Parathyroid adenoma (tissue), 2 donors: ENCODE data around the gene SIRT2.
A peak's percentile ranks its signal among the peaks of the same experiment; 100 is the strongest.

Source experiments
- H2AFZ ChIP-seq: fragments of 300-600 bp; sonication (generic); one replicate; pipeline ENCODE4 v1.7.0; 2017; ENCODE audit warnings: antibody characterized with exemption, mild to moderate bottlenecking
- H3K27ac ChIP-seq: fragments of 300-600 bp; sonication (generic); one replicate; pipeline ENCODE4 v1.7.0; 2017
- H3K27me3 ChIP-seq: fragments of 300-600 bp; sonication (generic); one replicate; pipeline ENCODE4 v1.7.0; 2017; ENCODE audit warnings: low read length; ENCODE audit not compliant: control insufficient read depth, insufficient read depth
- H3K36me3 ChIP-seq: fragments of 300-600 bp; sonication (generic); one replicate; pipeline ENCODE4 v1.7.0; 2017; ENCODE audit warnings: low read length; ENCODE audit not compliant: control insufficient read depth, insufficient read depth
- H3K4me1 ChIP-seq: fragments of 300-600 bp; sonication (generic); one replicate; pipeline ENCODE4 v1.7.0; 2017; ENCODE audit warnings: control low read depth
- H3K4me2 ChIP-seq: fragments of 300-600 bp; sonication (generic); one replicate; pipeline ENCODE4 v1.7.0; 2017; ENCODE audit warnings: low read length
- H3K4me3 ChIP-seq: fragments of 300-600 bp; sonication (generic); one replicate; pipeline ENCODE4 v1.7.0; 2017; ENCODE audit warnings: low read depth, low read length
- H3K79me2 ChIP-seq: fragments of 300-600 bp; sonication (generic); one replicate; pipeline ENCODE4 v1.7.0; 2017; ENCODE audit warnings: control low read depth
- H3K9ac ChIP-seq: fragments of 300-600 bp; sonication (generic); one replicate; pipeline ENCODE4 v1.7.0; 2017; ENCODE audit warnings: mild to moderate bottlenecking
- H3K9me3 ChIP-seq: fragments of 300-600 bp; sonication (generic); one replicate; pipeline ENCODE4 v1.7.0; 2017; ENCODE audit warnings: low read length; ENCODE audit not compliant: control insufficient read depth
- TF ChIP-seq, protein P1 (sequence below): fragments of 300-600 bp; sonication (generic); IDR thresholded peaks from one replicate; pipeline ENCODE4 v1.7.0; 2017; ENCODE audit warnings: antibody characterized with exemption, mild to moderate bottlenecking
- donor health status: primary hyperparathyroidism.

The SIRT2 gene

DNA sequence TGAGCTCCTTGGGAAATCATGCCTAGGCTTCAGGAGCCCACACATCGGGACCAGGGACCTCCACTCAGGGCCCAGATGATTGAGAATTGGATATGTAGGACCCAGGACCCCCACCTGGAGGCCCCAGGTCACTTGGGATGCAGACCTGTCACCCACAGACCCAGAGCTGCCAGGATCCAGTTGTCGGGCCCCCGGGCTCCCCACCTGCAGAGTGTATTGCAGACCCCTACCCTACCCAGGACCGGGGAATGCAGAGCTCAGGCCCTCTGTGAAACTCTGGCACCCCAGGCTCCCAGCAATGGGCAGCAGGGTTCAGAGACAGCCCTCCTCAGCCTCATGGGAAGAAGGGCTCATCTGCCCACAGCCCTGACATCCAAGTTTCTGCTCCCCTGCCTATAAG lies 6.2 kb upstream of the SIRT2 start:
- Histone ChIP-seq H3K4me1 (no peaks in the 10 kb centered on the region), H3K9ac (no peak overlapping the region)
- TF ChIP-seq, protein P1, sequence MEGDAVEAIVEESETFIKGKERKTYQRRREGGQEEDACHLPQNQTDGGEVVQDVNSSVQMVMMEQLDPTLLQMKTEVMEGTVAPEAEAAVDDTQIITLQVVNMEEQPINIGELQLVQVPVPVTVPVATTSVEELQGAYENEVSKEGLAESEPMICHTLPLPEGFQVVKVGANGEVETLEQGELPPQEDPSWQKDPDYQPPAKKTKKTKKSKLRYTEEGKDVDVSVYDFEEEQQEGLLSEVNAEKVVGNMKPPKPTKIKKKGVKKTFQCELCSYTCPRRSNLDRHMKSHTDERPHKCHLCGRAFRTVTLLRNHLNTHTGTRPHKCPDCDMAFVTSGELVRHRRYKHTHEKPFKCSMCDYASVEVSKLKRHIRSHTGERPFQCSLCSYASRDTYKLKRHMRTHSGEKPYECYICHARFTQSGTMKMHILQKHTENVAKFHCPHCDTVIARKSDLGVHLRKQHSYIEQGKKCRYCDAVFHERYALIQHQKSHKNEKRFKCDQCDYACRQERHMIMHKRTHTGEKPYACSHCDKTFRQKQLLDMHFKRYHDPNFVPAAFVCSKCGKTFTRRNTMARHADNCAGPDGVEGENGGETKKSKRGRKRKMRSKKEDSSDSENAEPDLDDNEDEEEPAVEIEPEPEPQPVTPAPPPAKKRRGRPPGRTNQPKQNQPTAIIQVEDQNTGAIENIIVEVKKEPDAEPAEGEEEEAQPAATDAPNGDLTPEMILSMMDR, result no peak

DNA sequence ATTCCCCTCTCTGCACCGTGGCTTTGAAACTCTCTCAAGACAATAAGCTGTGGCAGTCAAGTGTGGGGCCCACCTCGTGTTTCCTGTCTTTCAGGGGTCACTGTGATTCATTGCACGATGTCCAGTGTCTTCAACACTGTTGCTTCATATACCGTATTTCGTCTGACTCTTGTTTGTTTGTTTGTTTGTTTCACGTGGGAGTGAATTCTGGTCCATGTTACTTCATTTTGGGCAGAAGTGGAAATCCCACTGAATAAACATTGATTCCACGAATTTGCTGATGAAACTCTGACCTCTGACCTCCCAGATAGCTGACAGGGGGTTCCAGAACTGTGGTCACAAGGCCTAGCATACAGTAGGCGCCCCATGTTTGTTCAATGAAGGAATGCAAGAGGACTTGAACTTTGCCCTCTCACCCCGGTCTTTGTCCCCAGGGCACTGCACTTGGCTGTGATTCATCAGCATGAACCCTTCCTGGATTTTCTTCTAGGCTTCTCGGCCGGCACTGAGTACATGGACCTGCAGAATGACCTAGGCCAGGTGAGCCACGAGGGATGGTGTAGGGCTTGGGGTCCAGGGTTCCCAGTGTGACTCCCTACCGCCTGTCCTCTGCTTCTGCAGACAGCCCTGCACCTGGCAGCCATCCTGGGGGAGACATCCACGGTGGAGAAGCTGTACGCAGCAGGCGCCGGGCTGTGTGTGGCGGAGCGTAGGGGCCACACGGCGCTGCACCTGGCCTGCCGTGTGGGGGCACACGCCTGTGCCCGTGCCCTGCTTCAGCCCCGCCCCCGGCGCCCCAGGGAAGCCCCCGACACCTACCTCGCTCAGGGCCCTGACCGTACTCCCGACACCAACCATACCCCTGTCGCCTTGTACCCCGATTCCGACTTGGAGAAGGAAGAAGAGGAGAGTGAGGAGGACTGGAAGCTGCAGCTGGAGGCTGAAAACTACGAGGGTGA lies 5.4 kb upstream of the SIRT2 start:
- Histone ChIP-seq H3K9ac (no peak overlapping the region), H3K9me3 (no peaks in the 10 kb centered on the region), H3K27me3 (no peaks in the 10 kb centered on the region), H3K36me3 (no peaks in the 10 kb centered on the region), H3K4me3 (no peak overlapping the region), H3K4me2 (no peak overlapping the region), H3K79me2 (peaks cover 3% of the 10 kb centered on the region), H3K27ac (no peak overlapping the region), H3K4me1 (no peaks in the 10 kb centered on the region), H2AFZ (no peak overlapping the region)
- TF ChIP-seq, protein P1, result no peak

More for the DNA sequence above, 6.2 kb upstream of the SIRT2 start:
- H3K36me3 ChIP-seq, result no peaks in the 10 kb centered on the region
- no peak overlapping the region for H3K4me3 ChIP-seq
- no peak overlapping the region for H3K4me2 ChIP-seq
- H3K27ac ChIP-seq, result no peak overlapping the region
- no peak overlapping the region for H2AFZ ChIP-seq
- no peaks in the 10 kb centered on the region for H3K9me3 ChIP-seq
- peaks cover 3% of the 10 kb centered on the region for H3K79me2 ChIP-seq
- no peaks in the 10 kb centered on the region for H3K27me3 ChIP-seq

DNA sequence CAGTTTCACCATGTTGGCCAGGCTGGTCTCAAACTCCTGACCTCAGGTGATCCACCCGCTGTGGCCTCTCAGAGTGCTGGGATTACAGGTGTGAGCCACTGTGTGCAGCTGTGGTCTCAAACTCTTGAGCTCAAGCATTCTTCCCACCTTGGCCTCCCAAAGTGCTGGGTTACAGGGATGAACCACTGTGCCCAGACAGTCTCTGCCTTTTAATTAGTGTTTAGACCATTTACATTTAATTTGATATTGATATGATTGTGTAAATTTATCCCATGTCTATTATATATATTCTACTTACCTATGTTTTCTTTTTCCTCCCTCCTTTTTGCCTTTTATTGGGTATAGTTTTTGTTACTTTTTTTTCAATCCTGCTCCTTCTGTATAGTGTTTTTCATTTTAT lies 2.3 kb upstream of the SIRT2 start:
- Histone ChIP-seq H3K4me1 (peaks cover 5% of the 10 kb centered on the region), H3K27ac (no peak overlapping the region), H2AFZ (no peak overlapping the region), H3K9ac (no peak overlapping the region), H3K27me3 (no peaks in the 10 kb centered on the region), H3K9me3 (no peaks in the 10 kb centered on the region), H3K4me3 (no peak overlapping the region), H3K79me2 (peaks cover 9% of the 10 kb centered on the region), H3K36me3 (no peaks in the 10 kb centered on the region), H3K4me2 (no peak overlapping the region)
- TF ChIP-seq, protein P1, result no peak

- Histone ChIP-seq H3K36me3 (no peaks in the 10 kb centered on the region), H2AFZ (no peak overlapping the region), H3K27me3 (no peaks in the 10 kb centered on the region), H3K4me1 (peaks cover 5% of the 10 kb centered on the region), H3K4me2 (peak overlapping the region; percentile 95), H3K9ac (no peak overlapping the region), H3K4me3 (peak overlapping the region; percentile 93), H3K79me2 (peaks cover 9% of the 10 kb centered on the region), H3K9me3 (no peaks in the 10 kb centered on the region), H3K27ac (no peak overlapping the region)
- TF ChIP-seq, protein P1, result no peak
Observed at GRCh38 chr19:38900743-38901190, 1.3 kb upstream of the SIRT2 start.
